Mononuclear cell (primary cell): ENCODE measurements around the gene PRDM11. TPM values are rescaled to one million over a fixed set of nuclear protein-coding genes. Genes with fewer than 3 reads are reported as not detected.

Source experiments
- H3K27me3 ChIP-seq: 2 replicates; pipeline ENCODE4 v1.6.0; 2011; ENCODE audit warnings: low read length, control low read depth; ENCODE audit not compliant: insufficient read depth
- H3K4me1 ChIP-seq: 2 replicates; pipeline ENCODE4 v1.5.1; 2011; ENCODE audit warnings: mild to moderate bottlenecking, low read length, control low read depth; ENCODE audit not compliant: insufficient read depth
- H3K4me3 ChIP-seq: 2 replicates; pipeline ENCODE4 v1.5.1; 2011; ENCODE audit warnings: mild to moderate bottlenecking, low read length, moderate library complexity
- H3K9me3 ChIP-seq: 2 replicates; pipeline ENCODE4 v1.5.1; 2011; ENCODE audit warnings: low read depth, mild to moderate bottlenecking, control low read depth, low read length
- total RNA-seq: library from RNA; depleted of rRNA; stranded (reverse); fragments of >200 nt; gene quantifications from one replicate; pipeline ENCODE4 v1.2.3, GENCODE V29; 2012

The PRDM11 gene
- total RNA-seq, 1 donor: 0.73 TPM

DNA sequence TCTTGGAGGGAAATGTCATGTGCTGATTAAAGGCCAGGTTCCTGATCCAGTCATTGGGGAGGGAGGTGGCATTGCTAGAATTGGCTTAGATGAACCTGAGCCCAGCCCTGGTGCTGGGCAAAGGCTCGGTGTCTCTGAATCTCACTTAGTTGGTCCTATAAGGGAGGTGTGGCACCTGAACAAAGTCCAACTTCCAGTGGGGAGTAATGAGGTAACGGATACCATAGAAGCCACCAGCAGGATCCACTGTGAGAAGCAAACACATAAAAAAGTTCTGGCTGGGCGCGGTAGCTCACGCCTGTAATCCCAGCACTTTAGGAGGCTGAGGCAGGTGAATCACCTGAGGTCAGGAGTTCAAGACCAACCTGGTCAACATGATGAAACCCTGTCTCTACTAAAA is 26.6 kb downstream of the PRDM11 start:
- Histone ChIP-seq H3K4me3 (no peak overlapping the region), H3K4me1 (no peaks in the 10 kb centered on the region), H3K9me3 (no peaks in the 10 kb centered on the region), H3K27me3 (no peaks in the 10 kb centered on the region)

DNA sequence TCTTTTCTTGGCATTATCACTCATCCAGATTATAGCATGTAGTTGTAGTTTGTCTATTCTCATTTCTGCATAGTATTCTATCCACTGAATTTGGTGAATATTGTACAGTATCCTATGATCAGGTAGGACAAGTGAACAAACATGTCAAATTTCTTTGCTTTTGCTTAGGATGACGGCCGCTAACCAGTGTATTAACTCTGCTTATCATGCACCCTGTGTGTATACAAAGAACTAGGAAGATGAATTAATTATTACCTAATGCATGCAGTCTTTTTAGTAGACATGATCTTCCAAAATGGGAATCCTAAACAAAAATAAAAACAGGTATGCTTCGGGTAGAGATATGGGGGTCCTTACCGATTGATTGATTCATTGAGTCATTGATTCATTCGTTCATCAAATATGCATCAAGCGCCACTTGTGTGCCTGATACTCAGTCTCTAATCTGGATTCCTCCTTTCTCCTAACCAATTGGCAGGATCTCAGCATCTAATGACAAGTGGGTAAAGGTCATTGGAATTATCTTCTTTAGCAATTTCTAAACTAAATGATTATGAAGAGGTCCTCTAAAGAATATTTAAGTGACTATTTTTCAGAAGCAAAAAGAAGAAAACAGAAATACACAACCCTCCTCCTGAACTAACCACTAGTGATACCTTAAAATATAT is 27.9 kb downstream of the PRDM11 start:
- H3K27me3 ChIP-seq: peaks cover 6% of the 10 kb centered on the region
- H3K4me3 ChIP-seq: no peak overlapping the region
- no peaks in the 10 kb centered on the region for H3K9me3 ChIP-seq
- peaks cover under 1% of the 10 kb centered on the region for H3K4me1 ChIP-seq

DNA sequence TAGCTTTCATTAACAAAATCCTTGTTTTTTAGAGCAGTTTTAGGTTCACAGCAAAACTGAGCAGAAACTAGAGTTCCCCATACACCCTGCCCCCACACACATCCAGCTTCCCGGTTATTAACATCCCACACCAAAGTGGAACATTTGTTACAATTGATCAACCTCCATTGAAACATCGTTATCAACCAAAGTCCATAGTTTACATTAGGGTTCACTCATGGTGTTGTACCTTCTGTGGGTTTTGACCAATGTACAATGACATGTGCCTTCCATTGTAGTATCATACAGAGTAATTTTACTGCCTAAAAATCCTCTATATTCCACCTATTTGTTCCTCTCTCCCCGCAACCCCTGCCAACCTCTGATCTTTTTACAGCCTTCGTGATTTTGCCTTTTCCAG is 28.5 kb downstream of the PRDM11 start:
- H3K27me3 ChIP-seq: peaks cover 12% of the 10 kb centered on the region

DNA sequence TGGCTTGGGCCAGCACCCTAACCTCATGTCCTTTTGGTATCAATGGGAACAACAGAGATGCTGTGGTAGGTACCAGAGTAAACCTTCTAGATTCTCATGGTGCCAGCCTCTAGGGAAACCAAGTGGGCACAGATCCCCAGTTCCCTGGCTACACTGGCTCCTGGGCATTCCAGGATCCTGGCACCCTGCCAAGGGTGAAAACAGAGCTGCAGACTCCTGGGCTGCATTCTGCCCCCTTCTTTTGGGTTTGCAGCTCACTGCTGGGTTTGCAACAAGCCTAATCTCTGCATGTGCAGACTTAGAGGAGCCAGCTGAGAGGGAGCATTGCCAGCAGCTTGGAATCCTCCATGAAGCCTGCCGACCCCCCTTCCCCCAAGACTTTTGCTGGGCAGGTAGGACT is 30.6 kb downstream of the PRDM11 start:
- Histone ChIP-seq H3K4me1 (peaks cover 10% of the 10 kb centered on the region), H3K9me3 (no peaks in the 10 kb centered on the region)

More for the DNA sequence above, 28.5 kb downstream of the PRDM11 start:
- no peaks in the 10 kb centered on the region for H3K9me3 ChIP-seq
- peaks cover 8% of the 10 kb centered on the region for H3K4me1 ChIP-seq
- H3K4me3 ChIP-seq: no peak overlapping the region

DNA sequence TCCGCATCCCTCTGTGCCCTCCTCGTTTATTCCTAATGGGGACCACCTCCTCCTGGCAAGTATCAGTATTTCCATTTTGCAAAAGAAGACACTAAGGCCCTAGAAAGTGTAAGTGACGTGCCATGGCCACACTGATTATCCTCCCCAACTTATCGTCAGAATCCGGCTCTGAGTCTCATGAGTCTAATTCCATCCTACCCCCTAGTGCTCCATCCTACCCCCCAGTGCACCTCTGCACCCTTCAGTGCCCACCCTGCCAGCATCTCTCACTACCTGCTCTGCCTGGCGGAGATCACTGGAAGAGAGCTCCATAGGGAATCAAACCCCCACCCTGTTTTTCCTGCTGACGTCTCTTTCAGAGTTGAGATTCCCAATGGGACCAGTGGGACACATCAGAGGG is 31.8 kb downstream of the PRDM11 start:
- Histone ChIP-seq H3K9me3 (no peaks in the 10 kb centered on the region), H3K4me1 (peaks cover 10% of the 10 kb centered on the region), H3K4me3 (no peak overlapping the region), H3K27me3 (peaks cover 14% of the 10 kb centered on the region)

More for the DNA sequence above, 30.6 kb downstream of the PRDM11 start:
- Histone ChIP-seq H3K27me3 (peaks cover 14% of the 10 kb centered on the region), H3K4me3 (no peak overlapping the region)

DNA sequence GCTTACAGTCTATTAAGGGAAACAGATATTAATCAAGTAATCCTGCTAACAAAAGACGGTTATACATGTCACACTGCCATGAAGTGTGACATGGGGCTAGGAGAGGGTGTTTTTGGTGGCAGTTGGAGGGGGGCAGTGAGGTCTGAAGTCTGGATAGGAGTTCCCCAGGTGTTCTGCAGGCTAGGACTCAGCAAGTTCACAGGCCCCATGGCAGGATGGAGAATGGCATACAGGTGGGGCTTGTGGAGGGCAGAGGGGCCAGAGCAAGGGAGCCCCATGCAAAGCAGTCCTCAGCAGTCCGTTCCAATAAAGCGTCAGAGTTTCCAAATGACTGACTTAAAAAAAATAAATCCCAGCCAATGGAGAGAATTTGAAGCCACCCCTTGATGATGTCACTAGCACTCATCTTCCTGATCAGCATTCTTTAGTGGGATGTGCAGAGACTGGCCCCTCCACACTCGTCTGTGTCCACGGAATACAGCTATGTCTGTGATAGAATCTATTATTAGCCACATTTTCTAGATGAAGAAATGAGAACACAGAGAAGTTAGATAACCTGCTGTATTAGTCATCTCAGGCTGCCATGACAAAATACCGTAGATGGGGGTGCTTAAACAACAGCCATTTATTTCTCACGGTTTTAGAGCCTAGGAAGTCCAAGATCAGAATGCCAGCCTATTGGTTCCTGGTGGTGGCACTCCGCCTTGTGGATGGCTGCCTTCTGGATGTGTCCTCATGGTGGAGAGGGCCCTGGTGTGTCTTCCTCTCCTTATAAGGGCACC is 32.6 kb downstream of the PRDM11 start:
- H3K27me3 ChIP-seq: peaks cover 14% of the 10 kb centered on the region
- H3K4me3 ChIP-seq: no peak overlapping the region
- peaks cover 10% of the 10 kb centered on the region for H3K4me1 ChIP-seq
- H3K9me3 ChIP-seq: no peaks in the 10 kb centered on the region

DNA sequence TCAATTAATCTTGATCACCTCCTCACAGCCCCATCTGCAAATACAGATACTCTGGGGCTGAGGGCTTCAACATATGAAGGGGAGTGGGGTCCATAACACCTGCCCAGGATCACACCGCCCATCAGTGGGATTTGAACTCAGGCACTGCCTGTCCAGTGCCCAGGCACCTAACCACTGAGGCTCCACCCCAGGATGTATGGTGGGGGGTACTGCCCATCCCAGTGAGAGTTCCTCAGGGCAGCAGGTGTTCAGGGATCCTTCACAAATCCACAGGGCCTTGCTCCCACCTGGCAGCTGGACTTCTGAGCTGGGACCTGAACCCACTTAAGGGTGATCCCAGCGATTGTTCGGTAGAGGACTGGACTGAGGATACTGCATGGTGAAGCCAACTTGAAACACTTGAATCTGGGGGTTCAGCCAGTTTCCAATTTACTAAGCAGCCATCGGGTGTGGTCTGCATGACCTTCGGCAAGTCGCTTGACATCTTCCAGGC is 33.3 kb downstream of the PRDM11 start:
- Histone ChIP-seq H3K4me3 (no peak overlapping the region), H3K4me1 (peaks cover 10% of the 10 kb centered on the region), H3K9me3 (no peaks in the 10 kb centered on the region), H3K27me3 (peaks cover 14% of the 10 kb centered on the region)

DNA sequence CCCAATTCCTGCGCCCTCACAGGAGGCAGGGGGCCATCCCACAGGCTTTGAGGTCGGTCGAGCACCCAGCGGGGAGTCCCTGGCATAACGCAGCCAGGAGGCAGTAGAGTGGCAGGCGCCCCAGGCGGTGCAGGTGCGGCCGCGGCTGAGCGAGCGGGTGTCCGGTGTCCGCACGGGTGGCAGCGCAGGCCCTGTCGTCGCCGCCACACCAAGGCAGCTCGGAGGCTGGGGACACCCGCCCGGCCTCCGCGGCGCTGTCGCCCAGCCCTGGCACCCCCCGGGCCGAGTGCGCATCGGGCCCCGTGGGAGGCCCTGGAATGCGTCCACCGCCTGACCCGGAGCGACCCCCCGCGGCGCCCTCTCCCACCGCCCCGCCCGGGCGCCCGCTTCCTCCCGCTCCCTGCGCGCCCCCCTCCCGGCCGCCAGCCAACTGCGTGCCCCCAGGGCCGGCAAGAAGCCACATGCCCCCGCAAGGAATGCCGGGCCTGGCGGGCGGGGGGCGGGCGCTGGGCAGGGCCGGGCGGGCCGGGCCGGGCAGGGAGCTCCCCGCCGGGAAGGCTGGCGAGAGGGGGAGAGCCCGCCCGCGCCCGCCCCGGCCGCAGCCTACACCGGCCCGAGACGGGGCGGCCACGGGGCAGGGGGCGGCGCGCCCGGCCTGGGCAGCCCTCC is 33.9 kb downstream of the PRDM11 start:
- H3K4me1 ChIP-seq: peaks cover 10% of the 10 kb centered on the region
- peaks cover 14% of the 10 kb centered on the region for H3K27me3 ChIP-seq
- no peak overlapping the region for H3K4me3 ChIP-seq
- no peaks in the 10 kb centered on the region for H3K9me3 ChIP-seq

DNA sequence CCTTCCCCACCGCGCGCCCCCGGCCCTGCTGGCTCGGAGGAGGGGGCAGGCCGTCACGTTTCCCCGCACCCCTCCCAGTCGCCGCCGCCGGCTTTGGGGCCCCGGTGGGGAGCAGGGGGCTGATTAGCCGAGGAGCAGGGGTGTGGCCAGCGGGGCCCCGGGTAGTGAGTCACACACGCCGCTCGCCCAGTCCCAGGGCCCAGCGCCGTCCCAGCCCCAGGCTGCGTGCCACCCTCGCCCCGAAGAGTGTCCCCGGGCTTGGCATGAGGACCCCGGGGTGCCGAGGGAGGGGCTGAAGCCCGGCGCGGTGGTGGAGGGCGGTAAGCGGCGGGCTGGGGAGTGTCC is 34.4 kb downstream of the PRDM11 start:
- Histone ChIP-seq H3K4me1 (peaks cover 10% of the 10 kb centered on the region), H3K4me3 (no peak overlapping the region), H3K27me3 (peaks cover 14% of the 10 kb centered on the region), H3K9me3 (no peaks in the 10 kb centered on the region)

DNA sequence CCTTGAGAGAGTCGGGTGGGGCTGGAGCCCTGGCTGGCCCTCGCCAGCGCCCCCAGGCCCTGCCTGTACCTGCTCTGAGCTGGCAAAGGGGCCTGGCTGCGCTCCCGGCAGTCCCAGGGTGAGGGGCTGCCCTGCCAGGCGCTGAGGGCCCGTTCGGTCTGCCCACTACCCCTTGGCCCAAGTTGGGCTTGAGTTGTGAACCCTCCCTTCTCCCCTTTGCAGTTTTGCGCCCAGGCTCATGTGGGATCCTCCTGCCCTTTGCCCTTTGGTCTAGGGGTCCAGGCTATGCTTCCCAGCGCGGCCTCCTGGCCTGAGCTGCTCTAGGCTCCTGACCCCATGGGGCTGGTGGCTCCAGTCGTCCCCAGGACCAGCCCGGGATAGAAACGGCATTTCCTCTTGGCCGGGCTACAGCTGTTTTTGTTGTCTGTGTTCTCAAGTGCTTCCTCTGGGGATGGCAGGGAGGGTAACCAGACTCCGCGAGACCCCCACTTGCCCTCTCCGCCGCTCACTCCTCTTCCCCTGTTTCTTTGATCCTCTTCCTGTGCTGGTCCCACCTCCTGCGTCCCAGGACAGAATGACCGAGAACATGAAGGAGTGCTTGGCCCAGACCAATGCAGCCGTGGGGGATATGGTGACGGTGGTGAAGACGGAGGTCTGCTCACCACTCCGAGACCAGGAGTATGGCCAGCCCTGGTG is 34.9 kb downstream of the PRDM11 start:
- H3K4me3 ChIP-seq: no peak overlapping the region
- H3K9me3 ChIP-seq: no peaks in the 10 kb centered on the region
- H3K27me3 ChIP-seq: peaks cover 14% of the 10 kb centered on the region
- H3K4me1 ChIP-seq: peaks cover 10% of the 10 kb centered on the region

DNA sequence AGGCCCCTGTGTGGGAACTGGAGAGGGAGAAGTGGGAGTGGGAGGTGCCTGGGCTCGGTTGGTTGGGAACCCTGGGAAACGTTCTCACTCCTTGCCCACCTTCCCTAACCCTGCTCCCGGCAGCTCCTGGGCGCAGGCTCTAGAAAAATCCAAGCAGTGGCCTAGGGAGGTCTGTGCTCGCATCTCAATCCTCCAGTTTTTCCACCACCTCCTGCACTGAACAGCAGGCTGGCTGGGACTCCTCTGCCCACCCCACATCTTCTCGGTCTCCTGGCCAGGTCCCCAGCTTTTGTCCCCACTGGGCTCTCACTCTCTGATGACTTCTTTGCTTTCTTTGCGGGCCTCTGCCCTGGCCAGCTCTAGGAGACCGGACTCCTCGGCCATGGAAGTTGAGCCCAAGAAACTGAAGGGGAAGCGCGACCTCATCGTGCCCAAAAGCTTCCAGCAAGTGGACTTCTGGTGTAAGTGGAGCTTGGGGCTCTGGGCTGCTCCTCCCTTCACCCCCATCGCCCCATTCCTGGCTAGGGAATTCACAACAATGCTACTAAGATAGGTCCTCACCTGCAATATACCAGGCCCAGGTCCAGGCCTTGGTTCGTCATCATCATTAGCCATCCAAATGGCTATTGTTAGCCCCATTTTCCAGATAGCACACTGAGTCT is 35.6 kb downstream of the PRDM11 start:
- peaks cover 10% of the 10 kb centered on the region for H3K4me1 ChIP-seq
- no peaks in the 10 kb centered on the region for H3K9me3 ChIP-seq
- H3K4me3 ChIP-seq: no peak overlapping the region
- H3K27me3 ChIP-seq: peaks cover 14% of the 10 kb centered on the region

DNA sequence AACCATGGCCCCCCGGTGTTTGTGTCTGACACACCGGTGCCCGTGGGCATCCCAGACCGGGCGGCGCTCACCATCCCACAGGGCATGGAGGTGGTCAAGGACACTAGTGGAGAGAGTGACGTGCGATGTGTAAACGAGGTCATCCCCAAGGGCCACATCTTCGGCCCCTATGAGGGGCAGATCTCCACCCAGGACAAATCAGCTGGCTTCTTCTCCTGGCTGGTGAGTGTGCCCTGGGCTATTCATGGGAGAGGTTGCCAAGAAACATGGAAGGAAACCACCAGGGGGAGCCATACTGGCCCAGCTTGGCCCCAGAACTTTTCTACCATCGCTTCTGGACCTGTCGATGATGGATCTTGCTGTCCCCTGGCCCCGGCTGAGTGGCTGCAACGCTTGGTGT is 36.5 kb downstream of the PRDM11 start:
- H3K4me1 ChIP-seq: peaks cover 10% of the 10 kb centered on the region
- no peaks in the 10 kb centered on the region for H3K9me3 ChIP-seq
- no peak overlapping the region for H3K4me3 ChIP-seq
- peaks cover 14% of the 10 kb centered on the region for H3K27me3 ChIP-seq

DNA sequence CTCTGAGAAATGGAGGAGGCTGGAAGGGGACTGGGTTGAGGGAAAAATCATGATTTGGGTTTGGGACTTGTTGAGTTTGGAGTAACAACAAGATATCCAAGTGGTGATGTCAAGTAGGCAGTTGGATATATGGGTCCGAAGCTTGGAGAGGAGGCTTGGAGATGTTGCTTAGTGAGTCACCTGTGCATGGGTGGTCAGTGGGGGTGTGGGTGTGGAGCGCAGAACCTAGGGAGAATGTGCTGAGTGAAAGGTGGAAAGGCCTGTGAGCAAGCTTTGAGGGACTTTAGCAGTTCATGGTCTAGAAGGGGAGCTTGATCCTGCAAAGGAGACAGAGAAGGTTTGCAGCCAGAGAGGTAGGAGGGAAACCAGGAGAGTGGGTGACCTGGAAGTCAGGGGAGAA is 38.2 kb downstream of the PRDM11 start:
- Histone ChIP-seq H3K4me3 (no peak overlapping the region), H3K27me3 (peaks cover 5% of the 10 kb centered on the region)

DNA sequence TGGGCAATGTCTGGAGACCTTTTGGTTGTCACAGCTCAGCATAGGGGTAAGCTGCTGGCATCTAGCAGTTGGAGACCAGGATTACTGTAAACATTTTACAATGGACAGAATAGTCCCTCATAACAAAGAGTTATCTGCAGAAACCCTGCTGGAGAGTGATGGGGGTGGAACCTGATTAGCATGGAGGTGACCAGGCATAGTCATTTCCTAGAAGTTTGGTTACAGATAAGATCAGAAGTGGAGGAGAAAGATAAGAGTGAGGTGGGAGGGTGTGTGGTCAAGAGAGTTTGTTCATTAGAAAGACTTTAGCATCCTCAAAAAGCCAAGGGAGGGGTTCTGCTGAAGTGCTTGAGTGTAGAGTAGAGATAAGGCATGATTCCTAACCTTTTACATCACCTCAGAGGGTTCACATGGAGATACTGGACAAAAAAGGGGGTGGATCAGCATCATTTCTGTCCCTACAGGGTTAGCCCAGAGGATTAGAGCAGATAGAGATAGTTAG is 38.8 kb downstream of the PRDM11 start:
- no peaks in the 10 kb centered on the region for H3K4me1 ChIP-seq
- no peaks in the 10 kb centered on the region for H3K9me3 ChIP-seq
- no peak overlapping the region for H3K4me3 ChIP-seq
- H3K27me3 ChIP-seq: no peaks in the 10 kb centered on the region

More for the DNA sequence above, 38.2 kb downstream of the PRDM11 start:
- Histone ChIP-seq H3K4me1 (peaks cover 5% of the 10 kb centered on the region), H3K9me3 (no peaks in the 10 kb centered on the region)
